Panc1 (cell line): Measurements from ENCODE around the gene TIE1. TPM values are rescaled to one million over a fixed set of nuclear protein-coding genes. Genes with fewer than 3 reads are reported as not detected.

Experiments used
- ATAC-seq: fragments of 200-7000 bp; cut with Tn5 transposase; 2 replicates; pipeline ENCODE4 v1.9.1; 2020; ENCODE audit warnings: mild to moderate bottlenecking, moderate library complexity
- BruUV-seq: library from RNA; stranded (reverse); fragments of 400-500 nt; replicated peaks from 2 replicates; lab custom pipeline; 2021; lab: Mats Ljungman, UMichigan
- CTCF ChIA-PET: fragments of 300-600 bp; sonication (Branson Sonifier 250); formaldehyde crosslinking; loops from one replicate; lab custom pipeline; 2022; ENCODE audit warnings: antibody characterized with exemption; lab: Charles Lee
- POLR2A ChIA-PET: fragments of 300-600 bp; sonication (Branson Sonifier 250); formaldehyde crosslinking; loops from one replicate; lab custom pipeline; 2022; ENCODE audit warnings: antibody characterized with exemption; lab: Charles Lee
- DNase-seq: peaks from one replicate; pipeline ENCODE4 v3.0.0-alpha.2; 2010; ENCODE audit warnings: low read depth, low spot score
- H3K27ac ChIP-seq: 2 replicates; pipeline ENCODE4 v1.5.1; 2011; ENCODE audit warnings: mild to moderate bottlenecking, low read length, inconsistent platforms
- H3K27me3 ChIP-seq: fragments of 200-500 bp; sonication (Bioruptor generic); 2 replicates; pipeline ENCODE4 v1.6.0; 2014; ENCODE audit warnings: low read length, inconsistent platforms; ENCODE audit not compliant: control insufficient read depth, insufficient read depth
- H3K36me3 ChIP-seq: fragments of 200-500 bp; sonication (Bioruptor generic); 2 replicates; pipeline ENCODE4 v1.5.1; 2014; ENCODE audit warnings: inconsistent platforms, mild to moderate bottlenecking, low read length, moderate library complexity; ENCODE audit not compliant: control insufficient read depth, insufficient read depth
- H3K4me1 ChIP-seq: 2 replicates; pipeline ENCODE4 v1.5.1; 2011; ENCODE audit warnings: inconsistent platforms, mild to moderate bottlenecking, low read length, moderate library complexity; ENCODE audit not compliant: control insufficient read depth, insufficient read depth
- H3K4me3 ChIP-seq, 2 experiments: 2 replicates each; pipeline ENCODE4 v1.5.1; 2011 to 2012; ENCODE audit warnings: low read depth in 2 of 2, low read length in 2 of 2, mild to moderate bottlenecking in 2 of 2, inconsistent platforms in 1 of 2, moderate library complexity in 1 of 2
- H3K9me3 ChIP-seq: fragments of 200-500 bp; sonication (Bioruptor generic); 2 replicates; pipeline ENCODE4 v1.5.1; 2014; ENCODE audit warnings: low read depth, mild to moderate bottlenecking, inconsistent platforms, low read length, moderate library complexity; ENCODE audit not compliant: control insufficient read depth, insufficient read depth
- CTCF ChIP-seq: fragments of 450-650 bp; IDR thresholded peaks from 2 replicates; pipeline ENCODE4 v1.5.1; 2017; ENCODE audit warnings: mild to moderate bottlenecking
- POLR2AphosphoS5 ChIP-seq: IDR thresholded peaks from 2 replicates; pipeline ENCODE4 v1.6.1; 2012; ENCODE audit warnings: mild to moderate bottlenecking, low read depth, low read length, moderate library complexity
- REST ChIP-seq, 2 experiments: IDR thresholded peaks; 2 replicates each; pipeline ENCODE4 v1.6.1; 2011 to 2012; ENCODE audit warnings: low read depth in 2 of 2, control low read depth in 1 of 2, low read length in 1 of 2, mild to moderate bottlenecking in 1 of 2, moderate library complexity in 1 of 2; ENCODE audit not compliant: insufficient read depth in 1 of 2
- SIN3A ChIP-seq: IDR thresholded peaks from 2 replicates; pipeline ENCODE4 v1.6.1; 2012; ENCODE audit warnings: low read depth, mild to moderate bottlenecking, low read length, moderate library complexity, borderline replicate concordance; ENCODE audit not compliant: insufficient read depth
- TCF7L2 ChIP-seq: IDR thresholded peaks from 2 replicates; pipeline ENCODE4 v1.6.1; 2011; ENCODE audit warnings: mild to moderate bottlenecking, low read depth, low read length, inconsistent platforms
- in situ Hi-C: cut with HindIII; loops from 2 replicates; pipeline ENCODE4 v1.10.0; 2016; ENCODE audit warnings: low sequenced_read_pairs, low pct_unique_long_range_greater_than_20kb
- intact Hi-C: fragments of 100-400 bp; cut with micrococcal nuclease; formaldehyde crosslinking; loops from one replicate; pipeline ENCODE4 v1.10.0; 2022; ENCODE audit not compliant: unreplicated experiment
- total RNA-seq: library from RNA; stranded (reverse); gene quantifications from one replicate; pipeline ENCODE4 v1.2.1, GENCODE V29; 2021; ENCODE audit not compliant: unreplicated experiment

TIE1 gene
- total RNA-seq, 1 experiment from 2014 or later, result 0.28 TPM

- no peaks in the 10 kb centered on the region for H3K9me3 ChIP-seq
- H3K27me3 ChIP-seq, result no peaks in the 10 kb centered on the region
- DNase-seq (no peak), ATAC-seq (no peak)
- POLR2A ChIA-PET, result no interaction called here
- no peaks in the 10 kb centered on the region for H3K36me3 ChIP-seq
- no peak overlapping the region for H3K4me3 ChIP-seq
- in situ Hi-C loops (no loop called here), intact Hi-C loops (no loop called here)
- no peak overlapping the region for H3K27ac ChIP-seq
- TF ChIP-seq SIN3A (no peak), POLR2AphosphoS5 (no peak), CTCF (no peak), TCF7L2 (no peak), REST (IDR thresholded peaks at IDR 0.05; ENCODE audit: insufficient read depth in 1 of 2, low read depth in 2 of 2, low read length in 1 of 2) (no peak)
- H3K4me1 ChIP-seq, result no peaks in the 10 kb centered on the region
- no TSS peak for BruUV-seq
- CTCF ChIA-PET, result no interaction called here
Measured at GRCh38 chr1:43279666-43280065, 21.1 kb upstream of the TIE1 start.

- H3K4me3 ChIP-seq, result no peak overlapping the region
- in situ Hi-C loops (no loop called here), intact Hi-C loops (no loop called here)
- TF ChIP-seq POLR2AphosphoS5 (no peak), TCF7L2 (no peak), SIN3A (no peak), REST (IDR thresholded peaks at IDR 0.05; ENCODE audit: insufficient read depth in 1 of 2, low read depth in 2 of 2, low read length in 1 of 2) (no peak), CTCF (no peak)
- DNase-seq (no peak), ATAC-seq (no peak)
- H3K36me3 ChIP-seq, result no peaks in the 10 kb centered on the region
- no TSS peak for BruUV-seq
- CTCF ChIA-PET, result interaction anchor here (0.7 kb wide), 1 partner anchor 77 kb away, joined by 13 read pairs; no protein-coding TSS in a partner anchor
- no peaks in the 10 kb centered on the region for H3K9me3 ChIP-seq
- H3K27me3 ChIP-seq, result no peaks in the 10 kb centered on the region
- no peak overlapping the region for H3K27ac ChIP-seq
- POLR2A ChIA-PET, result no interaction called here
- H3K4me1 ChIP-seq, result no peaks in the 10 kb centered on the region
Measured at GRCh38 chr1:43280692-43281091, 20.1 kb upstream of the TIE1 start.
